Natural killer cell (primary cell): Measurements from ENCODE around the gene MACROD2. TPM values are rescaled to one million over a fixed set of nuclear protein-coding genes. Genes with fewer than 3 reads are reported as not detected.

ENCODE experiments used
- ATAC-seq, 3 donors: fragments of 150-1000 bp in 2 of 3; fragments of 200-7000 bp in 1 of 3; cut with Tn5 transposase; 1 replicate in 1 of 3; 2 replicates in 2 of 3; pipeline ENCODE4 v1.10.0; 2021; ENCODE audit warnings: mild to moderate bottlenecking in 2 of 3, moderate library complexity in 2 of 3
- DNase-seq, 2 donors: peaks; one replicate each; pipeline versions ENCODE4 v3.0.0 to v3.0.0-alpha.2; 2013 to 2021; ENCODE audit warnings: mixed read lengths in 1 of 2
- H3K27ac ChIP-seq: one replicate; pipeline ENCODE4 v1.5.1; 2013; ENCODE audit warnings: mild to moderate bottlenecking, low read length
- H3K27me3 ChIP-seq: one replicate; pipeline ENCODE4 v1.6.1; 2013; ENCODE audit warnings: low read length; ENCODE audit not compliant: control insufficient read depth, insufficient read depth
- H3K36me3 ChIP-seq: one replicate; pipeline ENCODE4 v1.6.1; 2013; ENCODE audit warnings: low read length; ENCODE audit not compliant: control insufficient read depth, insufficient read depth
- H3K4me1 ChIP-seq: one replicate; pipeline ENCODE4 v1.6.1; 2013; ENCODE audit warnings: low read length; ENCODE audit not compliant: control insufficient read depth, insufficient read depth
- H3K4me3 ChIP-seq: one replicate; pipeline ENCODE4 v1.5.1; 2013; ENCODE audit warnings: low read length
- H3K9me3 ChIP-seq: one replicate; pipeline ENCODE4 v1.6.1; 2013; ENCODE audit warnings: low read length; ENCODE audit not compliant: control insufficient read depth, insufficient read depth
- H3K27ac Mint-ChIP-seq, 2 donors: one replicate each; pipeline ENCODE4 v1.8.0; 2022; ENCODE audit warnings: mild to moderate bottlenecking in 2 of 2, mixed read lengths in 2 of 2, moderate library complexity in 1 of 2
- H3K27me3 Mint-ChIP-seq, 2 donors: one replicate each; pipeline ENCODE4 v1.8.0; 2022; ENCODE audit warnings: low read depth in 2 of 2, mixed read lengths in 2 of 2
- H3K36me3 Mint-ChIP-seq: one replicate; pipeline ENCODE4 v1.8.0; 2022; ENCODE audit warnings: mixed read lengths
- H3K4me1 Mint-ChIP-seq, 2 donors: one replicate each; pipeline ENCODE4 v1.8.0; 2022; ENCODE audit warnings: mixed read lengths in 2 of 2
- H3K4me3 Mint-ChIP-seq: one replicate; pipeline ENCODE4 v1.8.0; 2022; ENCODE audit warnings: mild to moderate bottlenecking, moderate library complexity, mixed read lengths
- H3K9me3 Mint-ChIP-seq, 2 donors: one replicate each; pipeline ENCODE4 v1.8.0; 2022; ENCODE audit warnings: mixed read lengths in 2 of 2
- WGBS: methylation state at CpG from one replicate; pipeline ENCODE4 v1.1.7; 2013; ENCODE audit warnings: missing lambda C conversion rate; ENCODE audit not compliant: insufficient coverage; 5-methylcytosine and 5-hydroxymethylcytosine counted together
- intact Hi-C: fragments of 100-400 bp; cut with micrococcal nuclease; formaldehyde crosslinking; loops from one replicate; pipeline ENCODE4 v1.14.2; 2022
- total RNA-seq, 4 donors: library from RNA; stranded (reverse); fragments of 120-200 nt in 1 of 4; gene quantifications; one replicate each; pipeline versions ENCODE4 v1.2.3 to v1.2.4, GENCODE V29; 2013 to 2022
- TF ChIP-seq, protein P1 (sequence below): fragments of 200-600 bp; IDR thresholded peaks from one replicate; pipeline ENCODE4 v1.8.0; 2022; ENCODE audit warnings: antibody characterized with exemption

The MACROD2 gene
- total RNA-seq, 3 donors from 2014 or later (not counting 1 experiment from before 2014, with no cell fraction given) = 0.19 to 0.88 TPM; not detected in 1

DNA sequence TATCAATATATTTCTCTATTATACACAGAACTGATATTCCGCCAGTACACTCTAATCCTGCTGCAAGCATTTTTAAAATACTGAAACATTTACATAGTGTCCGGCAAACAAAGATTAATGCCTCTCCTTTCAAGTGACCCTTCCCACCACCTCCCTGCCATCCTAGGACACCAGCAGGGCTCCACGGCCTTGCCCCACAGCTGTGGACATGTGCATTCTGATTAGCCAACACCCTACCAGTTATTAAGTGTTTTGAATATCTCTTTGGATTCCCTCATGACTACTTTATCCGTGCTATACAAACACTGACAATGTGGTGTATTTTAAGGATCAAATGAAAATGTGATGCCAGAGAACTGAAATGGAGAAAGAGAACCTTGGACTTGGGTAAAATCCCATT is 1962.8 kb downstream of the MACROD2 start:
- intact Hi-C loops = no loop called here
- H3K4me1 ChIP-seq = no peaks in the 10 kb centered on the region
- H3K4me3 ChIP-seq = no peak overlapping the region
- ATAC-seq (no peak), DNase-seq (no peak)
- 88% methylated on average over 4 of the region's 4 CpGs for WGBS
- TF ChIP-seq, protein P1, sequence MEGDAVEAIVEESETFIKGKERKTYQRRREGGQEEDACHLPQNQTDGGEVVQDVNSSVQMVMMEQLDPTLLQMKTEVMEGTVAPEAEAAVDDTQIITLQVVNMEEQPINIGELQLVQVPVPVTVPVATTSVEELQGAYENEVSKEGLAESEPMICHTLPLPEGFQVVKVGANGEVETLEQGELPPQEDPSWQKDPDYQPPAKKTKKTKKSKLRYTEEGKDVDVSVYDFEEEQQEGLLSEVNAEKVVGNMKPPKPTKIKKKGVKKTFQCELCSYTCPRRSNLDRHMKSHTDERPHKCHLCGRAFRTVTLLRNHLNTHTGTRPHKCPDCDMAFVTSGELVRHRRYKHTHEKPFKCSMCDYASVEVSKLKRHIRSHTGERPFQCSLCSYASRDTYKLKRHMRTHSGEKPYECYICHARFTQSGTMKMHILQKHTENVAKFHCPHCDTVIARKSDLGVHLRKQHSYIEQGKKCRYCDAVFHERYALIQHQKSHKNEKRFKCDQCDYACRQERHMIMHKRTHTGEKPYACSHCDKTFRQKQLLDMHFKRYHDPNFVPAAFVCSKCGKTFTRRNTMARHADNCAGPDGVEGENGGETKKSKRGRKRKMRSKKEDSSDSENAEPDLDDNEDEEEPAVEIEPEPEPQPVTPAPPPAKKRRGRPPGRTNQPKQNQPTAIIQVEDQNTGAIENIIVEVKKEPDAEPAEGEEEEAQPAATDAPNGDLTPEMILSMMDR = no peak
- H3K27me3 ChIP-seq = no peaks in the 10 kb centered on the region
- Mint-ChIP-seq H3K27me3 (peaks cover 0 to 3% of the 10 kb centered on the region in 2 donors), H3K27ac (no peak overlapping the region), H3K36me3 (no peaks in the 10 kb centered on the region), H3K4me3 (no peak overlapping the region), H3K9me3 (peaks cover 0 to 3% of the 10 kb centered on the region in 2 donors), H3K4me1 (no peaks in the 10 kb centered on the region)
- H3K9me3 ChIP-seq = no peaks in the 10 kb centered on the region
- no peaks in the 10 kb centered on the region for H3K36me3 ChIP-seq
- no peak overlapping the region for H3K27ac ChIP-seq

DNA sequence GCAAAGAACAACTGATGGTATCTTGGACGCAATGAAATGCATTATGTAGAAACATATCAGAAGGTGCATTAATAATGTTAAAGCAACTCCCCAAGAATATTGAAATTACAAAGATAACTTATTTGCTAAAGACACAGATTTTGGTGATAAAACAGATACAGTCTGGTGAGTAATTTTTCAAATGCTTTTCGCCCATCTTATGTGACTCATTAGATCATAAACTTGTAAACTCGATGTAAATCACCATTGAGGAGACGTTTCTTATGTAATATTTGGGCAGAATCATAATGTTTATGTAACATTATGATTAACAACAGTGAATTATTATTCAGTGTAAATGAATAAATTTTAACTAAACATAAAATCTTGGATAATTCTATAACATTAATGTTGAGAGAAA is 1969.8 kb downstream of the MACROD2 start:
- Mint-ChIP-seq H3K36me3 (no peaks in the 10 kb centered on the region), H3K27ac (no peak overlapping the region), H3K4me3 (no peak overlapping the region), H3K4me1 (no peaks in the 10 kb centered on the region), H3K9me3 (peaks cover 0 to 2% of the 10 kb centered on the region in 2 donors), H3K27me3 (no peaks in the 10 kb centered on the region)
- DNase-seq (no peak), ATAC-seq (no peak)
- 80% methylated on average over 1 of the region's 4 CpGs for WGBS
- no peaks in the 10 kb centered on the region for H3K36me3 ChIP-seq
- H3K27me3 ChIP-seq = no peaks in the 10 kb centered on the region
- intact Hi-C loops = no loop called here
- no peak overlapping the region for H3K27ac ChIP-seq
- no peaks in the 10 kb centered on the region for H3K9me3 ChIP-seq
- H3K4me3 ChIP-seq = no peak overlapping the region
- no peaks in the 10 kb centered on the region for H3K4me1 ChIP-seq
- TF ChIP-seq, protein P1 = no peak

DNA sequence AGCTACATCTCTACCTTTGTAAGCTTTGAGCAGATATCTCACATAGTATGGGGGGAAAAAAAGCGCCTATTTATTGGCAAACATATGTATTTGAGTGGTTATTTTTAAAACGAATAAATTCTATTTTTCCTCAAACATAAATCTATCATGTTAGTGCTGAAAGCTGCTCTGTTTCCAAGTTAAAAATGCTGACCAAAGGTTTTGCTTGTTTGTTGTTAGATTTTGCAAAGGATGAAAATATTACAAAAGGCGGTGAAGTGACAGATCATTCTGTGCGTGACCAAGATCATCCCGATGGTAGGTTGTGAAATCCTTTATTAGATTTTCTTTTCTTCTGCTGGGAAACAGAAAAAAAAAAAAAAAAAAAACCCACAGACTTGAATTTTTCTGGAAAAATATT is 1972.0 kb downstream of the MACROD2 start:
- Mint-ChIP-seq H3K27ac (no peak overlapping the region), H3K27me3 (peaks cover 0 to 4% of the 10 kb centered on the region in 2 donors), H3K9me3 (peaks cover 6% of the 10 kb centered on the region in 2 donors), H3K36me3 (peaks cover 10% of the 10 kb centered on the region), H3K4me3 (no peak overlapping the region), H3K4me1 (no peaks in the 10 kb centered on the region)
- H3K27ac ChIP-seq = no peak overlapping the region
- H3K36me3 ChIP-seq = no peaks in the 10 kb centered on the region
- no peaks in the 10 kb centered on the region for H3K4me1 ChIP-seq
- DNase-seq (no peak), ATAC-seq (no peak)
- H3K27me3 ChIP-seq = no peaks in the 10 kb centered on the region
- no peaks in the 10 kb centered on the region for H3K9me3 ChIP-seq
- TF ChIP-seq, protein P1 = no peak
- 100% methylated on average over 1 of the region's 5 CpGs for WGBS
- intact Hi-C loops = no loop called here
- no peak overlapping the region for H3K4me3 ChIP-seq

DNA sequence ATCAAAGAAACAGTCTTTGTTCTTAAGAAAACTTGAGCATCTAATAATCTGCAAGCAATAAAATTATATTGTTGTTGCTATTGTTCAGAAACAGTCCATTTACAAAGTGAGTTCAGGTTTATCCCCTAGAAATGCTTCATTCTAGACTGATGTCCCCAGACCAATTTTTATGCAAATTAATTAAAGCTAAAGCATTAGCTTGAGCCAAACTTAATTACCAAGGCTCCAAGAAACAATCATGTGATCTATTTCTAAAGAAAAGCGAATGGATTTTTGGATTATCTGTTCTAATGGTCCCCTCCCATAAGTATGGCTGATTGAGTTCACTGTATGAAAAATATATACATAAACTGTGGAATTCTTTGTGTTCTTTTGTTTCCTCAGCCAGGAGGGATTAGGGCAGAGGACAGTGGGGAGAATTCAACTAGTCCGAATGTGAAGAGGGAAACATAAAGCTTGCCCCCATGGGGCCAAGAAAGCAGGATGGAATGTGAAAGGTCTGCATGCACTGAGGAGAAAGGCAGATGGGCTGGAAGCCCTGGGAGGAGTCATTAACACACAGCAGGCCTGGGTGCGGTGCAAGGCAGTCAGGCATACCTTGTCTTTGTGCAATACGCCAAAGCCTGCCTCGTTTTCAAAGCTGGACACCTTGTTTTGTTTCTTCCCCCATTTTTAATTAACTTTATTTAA is 1980.9 kb downstream of the MACROD2 start:
- Mint-ChIP-seq H3K36me3 (peaks cover 10% of the 10 kb centered on the region), H3K4me1 (no peaks in the 10 kb centered on the region), H3K27ac (no peak overlapping the region), H3K9me3 (peaks cover 6 to 7% of the 10 kb centered on the region in 2 donors), H3K27me3 (peaks cover 0 to 4% of the 10 kb centered on the region in 2 donors), H3K4me3 (no peak overlapping the region)
- Histone ChIP-seq H3K4me1 (no peaks in the 10 kb centered on the region), H3K9me3 (no peaks in the 10 kb centered on the region), H3K27ac (no peak overlapping the region), H3K27me3 (no peaks in the 10 kb centered on the region), H3K4me3 (no peak overlapping the region), H3K36me3 (no peaks in the 10 kb centered on the region)
- intact Hi-C loops = no loop called here
- TF ChIP-seq, protein P1 = no peak
- WGBS = 50% methylated on average over 2 of the region's 5 CpGs
- ATAC-seq (no peak), DNase-seq (no peak)
